ENCODE results near the gene CDH13.

GRCh38 chr16:83389751-83390150 is 763.0 kb downstream of the CDH13 start:
- TF ChIP-seq CTCF (IDR thresholded peaks at IDR 0.05; ENCODE audit: low read length) (no peak), EZH2 (optimal IDR thresholded peaks at IDR 0.05; ENCODE audit: low read depth, low read length) (no peak), EZH2phosphoT487 (IDR thresholded peaks at IDR 0.05; ENCODE audit: low read length) (no peak)
